Measurements from ENCODE around the gene PLAC1. TPM values are rescaled to one million over a fixed set of nuclear protein-coding genes. Genes with fewer than 3 reads are reported as not detected.

The PLAC1 gene
- total and polyA plus RNA-seq, 4 donors = 0.31 to 0.63 (median 0.47) TPM; not detected in 1

- TF ChIP-seq, protein P1, sequence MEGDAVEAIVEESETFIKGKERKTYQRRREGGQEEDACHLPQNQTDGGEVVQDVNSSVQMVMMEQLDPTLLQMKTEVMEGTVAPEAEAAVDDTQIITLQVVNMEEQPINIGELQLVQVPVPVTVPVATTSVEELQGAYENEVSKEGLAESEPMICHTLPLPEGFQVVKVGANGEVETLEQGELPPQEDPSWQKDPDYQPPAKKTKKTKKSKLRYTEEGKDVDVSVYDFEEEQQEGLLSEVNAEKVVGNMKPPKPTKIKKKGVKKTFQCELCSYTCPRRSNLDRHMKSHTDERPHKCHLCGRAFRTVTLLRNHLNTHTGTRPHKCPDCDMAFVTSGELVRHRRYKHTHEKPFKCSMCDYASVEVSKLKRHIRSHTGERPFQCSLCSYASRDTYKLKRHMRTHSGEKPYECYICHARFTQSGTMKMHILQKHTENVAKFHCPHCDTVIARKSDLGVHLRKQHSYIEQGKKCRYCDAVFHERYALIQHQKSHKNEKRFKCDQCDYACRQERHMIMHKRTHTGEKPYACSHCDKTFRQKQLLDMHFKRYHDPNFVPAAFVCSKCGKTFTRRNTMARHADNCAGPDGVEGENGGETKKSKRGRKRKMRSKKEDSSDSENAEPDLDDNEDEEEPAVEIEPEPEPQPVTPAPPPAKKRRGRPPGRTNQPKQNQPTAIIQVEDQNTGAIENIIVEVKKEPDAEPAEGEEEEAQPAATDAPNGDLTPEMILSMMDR (IDR thresholded peaks at IDR 0.05; ENCODE audit: control extremely low read depth, extremely low read depth) = no peak
- 57 to 67% methylated on average over 4 of the region's 4 CpGs for WGBS, 2 donors
- Histone ChIP-seq H3K9ac (ENCODE audit: insufficient read depth in 1 of 2, low read length in 2 of 2) (no peak overlapping the region), H3K27ac (ENCODE audit: low read depth in 1 of 2, low read length in 1 of 2) (no peak overlapping the region), H3K4me3 (no peak overlapping the region), H3K36me3 (ENCODE audit: control insufficient read depth in 4 of 4, insufficient read depth in 4 of 4, low read length in 4 of 4) (no peaks in the 10 kb centered on the region), H3K9me3 (ENCODE audit: control insufficient read depth in 4 of 4, insufficient read depth in 3 of 4, low read length in 3 of 4) (peaks cover 0 to 2% (median 0%) of the 10 kb centered on the region in 4 donors), H3K27me3 (ENCODE audit: control insufficient read depth in 3 of 3, insufficient read depth in 3 of 3, low read length in 2 of 3) (peaks cover 0 to 6% (median 0%) of the 10 kb centered on the region in 3 donors), H3K4me1 (ENCODE audit: control insufficient read depth in 5 of 5, insufficient read depth in 5 of 5, low read length in 5 of 5) (peaks cover 0 to 8% (median 3%) of the 10 kb centered on the region in 5 donors)
- ATAC-seq (ENCODE audit: insufficient read depth, low FRiP score) = peak; percentile 9
- peak; percentile 39 to 77 (median 59) for DNase-seq
Measured at GRCh38 chrX:134604701-134605311, 53.5 kb downstream of the PLAC1 start.

- peaks cover 0 to 8% (median 3%) of the 10 kb centered on the region in 5 donors for H3K4me1 ChIP-seq (ENCODE audit: control insufficient read depth in 5 of 5, insufficient read depth in 5 of 5, low read length in 5 of 5)
- no peaks in the 10 kb centered on the region for H3K36me3 ChIP-seq (ENCODE audit: control insufficient read depth in 4 of 4, insufficient read depth in 4 of 4, low read length in 4 of 4)
- H3K27me3 ChIP-seq (ENCODE audit: control insufficient read depth in 3 of 3, insufficient read depth in 3 of 3, low read length in 2 of 3) = peaks cover 0 to 10% (median 0%) of the 10 kb centered on the region in 3 donors
- DNase-seq (peak in 1 of 3 donors; percentile 39), ATAC-seq (ENCODE audit: insufficient read depth, low FRiP score) (peak; percentile 65)
- no peak overlapping the region for H3K27ac ChIP-seq (ENCODE audit: low read depth in 1 of 2, low read length in 1 of 2)
- TF ChIP-seq, protein P1 (IDR thresholded peaks at IDR 0.05; ENCODE audit: control extremely low read depth, extremely low read depth) = no peak
- peaks cover 0 to 2% (median 0%) of the 10 kb centered on the region in 4 donors for H3K9me3 ChIP-seq (ENCODE audit: control insufficient read depth in 4 of 4, insufficient read depth in 3 of 4, low read length in 3 of 4)
- H3K4me3 ChIP-seq = no peak overlapping the region
- 74 to 93% methylated on average over 3 of the region's 3 CpGs for WGBS, 2 donors
- H3K9ac ChIP-seq (ENCODE audit: insufficient read depth in 1 of 2, low read length in 2 of 2) = no peak overlapping the region
Measured at GRCh38 chrX:134603806-134604700, 54.2 kb downstream of the PLAC1 start.

DNA sequence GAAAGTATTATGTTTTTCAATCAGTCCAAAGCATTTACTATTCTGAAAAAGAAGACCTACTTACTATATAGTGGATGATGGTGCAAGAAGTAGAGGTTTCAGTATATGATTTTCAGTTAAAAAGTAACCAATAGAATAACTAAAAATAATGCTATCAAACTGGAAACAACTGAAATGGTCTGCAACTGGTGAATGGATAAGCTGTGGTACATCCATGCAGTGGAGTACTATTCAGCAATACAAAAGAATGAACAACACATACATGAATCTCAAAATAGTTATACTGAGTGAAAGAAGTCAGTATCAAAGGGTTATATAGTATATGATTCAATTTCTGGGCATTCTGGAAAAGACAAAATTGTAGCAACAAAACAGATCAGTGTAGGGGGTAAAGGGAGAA is 55.9 kb downstream of the PLAC1 start:
- H3K4me1 ChIP-seq (ENCODE audit: control insufficient read depth in 5 of 5, insufficient read depth in 5 of 5, low read length in 5 of 5) = peaks cover 0 to 8% (median 3%) of the 10 kb centered on the region in 5 donors
- H3K36me3 ChIP-seq (ENCODE audit: control insufficient read depth in 4 of 4, insufficient read depth in 4 of 4, low read length in 4 of 4) = no peaks in the 10 kb centered on the region
- ATAC-seq (ENCODE audit: insufficient read depth, low FRiP score) (no peak), DNase-seq (no peak)
- H3K9me3 ChIP-seq (ENCODE audit: control insufficient read depth in 4 of 4, insufficient read depth in 3 of 4, low read length in 3 of 4) = peaks cover 0 to 2% (median 0%) of the 10 kb centered on the region in 4 donors
- no peak overlapping the region for H3K4me3 ChIP-seq
- TF ChIP-seq, protein P1 (IDR thresholded peaks at IDR 0.05; ENCODE audit: control extremely low read depth, extremely low read depth) = no peak
- no peak overlapping the region for H3K9ac ChIP-seq (ENCODE audit: insufficient read depth in 1 of 2, low read length in 2 of 2)
- H3K27me3 ChIP-seq (ENCODE audit: control insufficient read depth in 3 of 3, insufficient read depth in 3 of 3, low read length in 2 of 3) = peaks cover 0 to 10% (median 4%) of the 10 kb centered on the region in 3 donors
- H3K27ac ChIP-seq (ENCODE audit: low read depth in 1 of 2, low read length in 1 of 2) = no peak overlapping the region
